Skin epidermis (tissue), 12 donors: ENCODE results near the gene PCGF3.
"Not testable (repeated sequence)": the region's sequence is repeated elsewhere in the genome, so short reads cannot be mapped to it uniquely, and the experiment has no call there.

Source experiments
- H3K27ac ChIP-seq, 21 experiments: fragments of 200-600 bp; sonication (generic) in 11 of 21; one replicate each; pipeline ENCODE4 v1.5.0; 2020; ENCODE audit warnings: mild to moderate bottlenecking in 3 of 21, inconsistent platforms in 2 of 21, moderate library complexity in 2 of 21
- H3K4me3 ChIP-seq, 7 experiments: fragments of 200-600 bp; sonication (generic) in 2 of 7; one replicate each; pipeline ENCODE4 v1.5.0; 2020; ENCODE audit warnings: inconsistent platforms in 2 of 7, mild to moderate bottlenecking in 2 of 7, moderate library complexity in 1 of 7

PCGF3 gene

DNA sequence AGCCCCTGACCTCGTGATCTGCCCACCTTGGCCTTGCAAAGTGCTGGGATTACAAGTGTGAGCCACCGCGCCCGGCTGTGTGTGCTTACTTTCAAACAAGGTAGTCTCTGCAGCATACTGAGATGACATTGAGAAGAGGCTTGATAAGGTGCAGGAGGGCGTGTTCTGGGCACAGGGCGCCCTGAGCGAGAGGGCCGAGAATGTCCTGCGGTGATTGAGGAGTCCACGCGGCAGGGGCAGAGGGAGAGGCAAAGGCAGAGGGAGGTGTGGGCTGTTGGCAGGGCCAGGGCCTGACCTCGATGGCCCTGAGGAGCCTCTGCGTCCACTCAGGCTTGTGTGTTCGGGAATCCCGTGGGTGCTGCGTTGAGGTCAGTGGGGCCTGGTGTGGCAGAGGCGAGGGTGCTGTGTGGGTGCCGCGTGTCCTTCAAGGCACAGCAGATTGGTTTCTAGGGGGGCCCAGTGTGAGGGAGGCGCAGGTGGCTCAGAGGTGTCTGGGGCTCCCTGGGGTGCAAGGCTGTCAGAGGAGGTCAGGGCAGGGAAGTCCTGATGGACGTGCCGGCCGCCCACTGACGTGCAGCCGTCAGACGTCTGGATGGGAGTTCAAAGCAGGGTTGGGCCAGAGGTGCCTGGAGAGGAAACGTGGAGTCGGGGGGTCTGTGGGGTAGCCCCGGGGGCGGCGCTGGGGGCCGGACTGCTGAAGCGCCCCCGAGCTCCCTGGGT lies 12.1 kb downstream of the PCGF3 start:
- Histone ChIP-seq H3K4me3 (no peak overlapping the region), H3K27ac (no peak overlapping the region)

DNA sequence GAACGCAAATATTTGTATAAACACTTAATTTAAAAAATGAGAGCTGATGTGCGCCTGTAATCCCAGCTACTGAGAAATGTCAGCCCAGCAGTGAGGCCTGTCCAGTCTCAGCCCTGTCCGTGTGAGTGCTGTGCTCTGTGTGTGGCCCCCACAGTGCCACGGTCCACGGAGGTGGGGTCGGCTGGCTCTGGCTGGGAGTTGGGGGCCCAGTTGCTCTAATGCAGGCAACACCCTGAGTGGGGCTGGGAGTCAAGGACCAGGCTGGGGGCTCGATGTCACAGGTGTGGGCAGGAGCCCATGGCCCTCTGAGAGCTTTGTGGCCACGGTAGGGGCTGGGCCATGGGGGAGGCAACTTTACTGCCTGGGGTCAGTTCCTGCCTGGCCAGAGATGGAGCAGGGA lies 12.8 kb downstream of the PCGF3 start:
- Histone ChIP-seq H3K27ac (no peak overlapping the region), H3K4me3 (no peak overlapping the region)

DNA sequence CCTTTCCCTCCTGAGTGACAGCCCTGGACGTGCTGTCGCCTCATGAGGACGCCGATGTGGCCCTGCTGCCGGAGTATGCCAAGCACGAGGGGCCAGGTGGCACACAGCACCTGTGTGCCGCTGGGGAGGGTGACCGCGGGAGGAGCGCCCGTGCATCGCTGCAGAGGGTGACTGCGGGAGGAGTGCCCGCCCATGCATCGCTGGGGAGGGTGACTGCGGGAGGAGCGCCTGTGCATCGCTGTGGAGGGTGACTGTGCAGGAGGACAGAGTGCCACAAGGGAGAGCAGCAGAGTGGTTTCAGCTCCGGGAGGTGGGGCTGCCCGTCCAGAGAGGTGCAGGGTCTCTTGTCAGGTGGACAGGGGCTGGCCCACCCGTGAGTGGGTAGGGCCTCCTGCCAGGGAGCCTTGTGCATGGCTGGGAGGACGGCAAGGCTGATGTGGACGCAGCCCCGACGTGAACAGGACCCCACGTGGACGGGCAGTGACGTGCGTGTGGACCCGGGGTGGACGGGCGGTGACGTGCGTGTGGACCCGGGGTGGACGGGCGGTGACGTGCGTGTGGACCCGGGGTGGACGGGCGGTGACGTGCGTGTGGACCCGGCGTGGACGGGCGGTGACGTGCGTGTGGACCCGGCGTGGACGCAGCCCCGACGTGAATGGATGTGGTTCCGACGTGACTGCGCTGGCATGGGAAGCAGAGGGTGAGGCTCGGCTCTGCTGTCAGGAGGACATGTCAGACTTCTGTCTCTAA lies 14.7 kb downstream of the PCGF3 start:
- no peak overlapping the region for H3K4me3 ChIP-seq
- peak overlapping the region in 16 of 21 experiments; percentile 2 to 84 (median 66) for H3K27ac ChIP-seq

DNA sequence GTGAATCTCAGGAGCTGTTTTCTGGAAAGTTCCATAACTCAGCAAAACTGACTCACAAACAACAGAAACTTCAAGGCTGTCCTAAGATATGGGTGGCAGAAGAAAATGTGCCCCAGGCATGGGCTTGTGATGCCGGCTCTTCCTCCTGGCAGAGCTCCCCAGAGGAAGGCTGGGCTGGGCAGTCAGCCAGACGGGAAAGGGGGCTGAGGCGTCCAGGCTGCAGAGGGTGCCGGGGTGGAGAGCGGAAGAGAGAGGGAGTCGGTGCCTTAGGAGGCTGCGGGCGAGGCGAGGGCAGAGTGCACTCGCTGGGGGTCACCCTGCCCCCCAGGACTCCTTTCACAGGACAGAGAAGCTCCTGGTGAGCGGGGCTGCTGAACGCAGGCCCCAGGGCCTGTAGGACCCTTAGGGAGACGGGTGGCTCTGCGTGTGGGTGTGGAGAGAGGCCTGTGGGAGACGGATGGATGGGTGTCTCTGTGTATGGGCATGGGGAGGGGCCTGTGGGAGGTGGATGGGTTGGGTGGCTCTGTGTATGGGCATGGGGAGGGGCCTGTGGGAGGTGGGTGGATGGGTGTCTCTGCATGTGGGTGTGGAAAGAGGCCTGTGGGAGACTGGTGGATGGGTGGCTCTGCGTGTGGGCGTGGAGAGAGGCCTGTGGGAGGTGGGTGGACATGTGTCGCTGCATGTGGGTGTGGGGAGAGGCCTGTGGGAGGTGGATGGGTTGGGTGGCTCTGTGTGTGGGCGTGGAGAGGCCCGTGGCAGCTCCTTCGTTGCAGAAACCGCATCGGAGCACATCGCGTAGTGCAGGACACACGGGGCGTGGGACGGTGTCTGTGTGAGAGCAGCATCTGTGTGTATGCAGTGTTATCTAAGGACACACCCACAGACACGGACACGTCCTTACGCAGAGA lies 15.9 kb downstream of the PCGF3 start:
- Histone ChIP-seq H3K4me3 (no peak overlapping the region), H3K27ac (peak overlapping the region in 16 of 21 experiments; percentile 2 to 84 (median 66))

DNA sequence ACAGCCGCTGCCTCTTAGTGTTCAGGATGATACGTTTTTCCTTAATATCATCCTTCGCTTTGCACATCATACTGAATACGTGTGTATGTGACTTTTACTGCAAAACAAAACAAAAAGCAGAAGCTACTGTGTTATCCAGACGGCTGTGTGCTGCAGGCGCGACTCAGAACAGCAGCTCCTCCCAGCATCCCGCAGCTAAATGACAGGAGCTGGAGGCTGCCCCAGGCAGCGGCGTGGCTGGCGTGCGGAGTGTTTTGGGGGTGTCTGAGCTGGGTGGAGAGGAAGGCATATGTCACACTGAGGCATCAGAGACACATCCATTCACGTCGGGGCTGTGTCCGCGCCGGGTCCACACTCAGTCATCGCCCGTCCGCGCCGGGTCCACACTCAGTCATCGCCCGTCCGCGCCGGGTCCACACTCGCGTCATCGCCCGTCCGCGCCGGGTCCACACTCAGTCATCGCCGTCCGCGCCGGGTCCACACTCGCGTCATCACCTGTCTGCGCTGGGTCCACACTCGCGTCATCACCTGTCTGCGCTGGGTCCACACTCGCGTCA lies 16.6 kb downstream of the PCGF3 start:
- peak overlapping the region in 3 of 21 experiments; percentile 50 to 74 (median 72) for H3K27ac ChIP-seq
- H3K4me3 ChIP-seq = no peak overlapping the region

DNA sequence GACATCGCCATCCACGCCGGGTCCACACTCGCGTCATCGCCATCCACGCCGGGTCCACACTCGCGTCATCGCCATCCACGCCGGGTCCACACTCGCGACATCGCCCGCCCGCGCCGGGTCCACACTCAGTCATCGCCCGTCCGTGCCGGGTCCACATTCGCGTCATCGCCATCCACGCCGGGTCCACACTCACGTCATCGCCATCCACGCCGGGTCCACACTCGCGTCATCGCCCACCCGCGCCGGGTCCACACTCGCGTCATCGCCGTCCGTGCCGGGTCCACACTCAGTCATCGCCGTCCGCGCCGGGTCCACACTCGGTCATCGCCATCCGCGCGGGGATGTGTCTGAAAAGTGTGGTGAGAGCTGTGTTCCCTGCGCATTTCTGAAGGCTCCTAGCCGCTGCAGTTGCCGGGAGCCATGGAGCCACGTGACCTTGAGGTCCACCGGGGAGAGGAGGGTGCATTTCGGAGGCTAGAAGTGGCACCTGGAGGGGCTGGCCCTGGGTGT lies 17.3 kb downstream of the PCGF3 start:
- Histone ChIP-seq H3K27ac (no peak overlapping the region), H3K4me3 (no peak overlapping the region)

DNA sequence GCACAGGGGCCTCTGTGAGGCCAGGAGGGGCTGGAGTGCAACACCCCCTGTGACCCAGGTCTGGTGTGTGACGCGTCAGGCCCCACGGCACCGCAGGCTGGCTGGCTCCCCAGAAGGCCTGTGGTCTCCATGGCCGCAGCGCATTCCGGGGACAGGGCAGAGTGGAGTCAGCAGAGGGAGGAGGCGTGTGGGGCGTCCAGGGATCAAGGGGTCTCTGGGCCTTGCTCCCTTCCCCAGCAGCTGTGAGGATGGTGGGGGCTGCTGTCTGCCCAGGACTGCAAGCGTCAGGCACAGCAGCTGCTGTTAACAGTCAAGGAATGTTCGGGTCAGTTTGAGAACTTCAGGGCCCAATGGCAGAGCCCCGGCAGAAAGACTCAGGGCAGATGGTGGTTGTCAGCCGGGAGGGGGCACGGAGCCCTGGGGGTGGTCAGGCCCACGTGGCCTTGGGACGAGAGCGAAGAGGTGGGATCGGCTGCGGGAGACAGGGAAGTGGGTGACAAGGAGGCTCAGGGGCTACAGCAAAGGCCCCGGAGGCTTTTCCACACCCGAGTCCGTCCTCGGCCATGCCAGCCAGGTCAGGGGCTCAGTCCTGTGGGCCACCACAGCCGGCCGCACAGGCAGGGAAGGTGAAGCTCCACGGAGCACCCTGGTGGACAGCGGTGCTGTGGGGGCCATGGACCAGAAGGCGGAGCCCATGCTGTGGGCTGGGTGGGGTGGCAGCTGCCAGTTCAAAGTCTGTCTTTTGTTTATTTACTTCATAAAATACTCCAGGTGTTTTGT lies 18.3 kb downstream of the PCGF3 start:
- Histone ChIP-seq H3K27ac (no peak overlapping the region), H3K4me3 (no peak overlapping the region)

DNA sequence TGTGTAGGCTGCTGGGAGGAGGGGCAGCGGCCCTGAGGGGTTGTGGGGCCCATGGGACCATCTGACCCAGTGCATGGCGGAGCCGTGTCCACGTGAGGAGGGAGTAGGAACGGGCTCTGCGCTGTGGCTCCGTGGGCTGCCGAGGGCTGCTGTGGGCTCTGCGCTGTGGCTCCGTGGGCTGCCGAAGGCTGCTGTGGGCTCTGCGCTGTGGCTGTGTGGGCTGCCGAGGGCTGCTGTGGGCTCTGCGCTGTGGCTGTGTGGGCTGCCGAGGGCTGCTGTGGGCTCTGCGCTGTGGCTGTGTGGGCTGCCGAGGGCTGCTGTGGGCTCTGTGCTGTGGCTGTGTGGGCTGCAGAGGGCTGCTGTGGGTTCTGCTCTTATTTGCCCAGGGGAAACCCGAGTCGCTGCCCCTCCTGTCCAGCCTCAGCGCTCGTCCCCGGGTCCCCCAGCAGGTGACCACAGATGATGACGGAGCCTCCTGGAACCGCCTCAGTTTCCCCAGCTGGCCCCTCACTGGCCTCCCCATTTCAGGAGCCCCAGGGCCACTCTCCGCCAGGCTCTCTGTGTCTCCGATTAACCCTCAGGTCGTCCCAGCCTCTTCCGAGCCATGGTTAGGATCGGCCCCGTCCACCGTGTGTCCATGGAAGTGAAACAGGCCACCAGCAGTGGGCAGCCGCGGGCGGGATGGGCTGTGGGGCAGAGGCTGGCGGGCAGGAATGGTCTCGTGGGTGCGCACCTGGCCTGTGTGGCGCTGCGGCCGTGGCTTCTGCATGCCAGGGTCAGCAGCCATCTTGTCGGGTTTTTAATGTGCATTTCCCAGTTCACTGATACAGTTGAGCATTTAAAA lies 20.0 kb downstream of the PCGF3 start:
- no peak overlapping the region for H3K4me3 ChIP-seq
- H3K27ac ChIP-seq = peak overlapping the region in 15 of 21 experiments; percentile 1 to 73 (median 35)

DNA sequence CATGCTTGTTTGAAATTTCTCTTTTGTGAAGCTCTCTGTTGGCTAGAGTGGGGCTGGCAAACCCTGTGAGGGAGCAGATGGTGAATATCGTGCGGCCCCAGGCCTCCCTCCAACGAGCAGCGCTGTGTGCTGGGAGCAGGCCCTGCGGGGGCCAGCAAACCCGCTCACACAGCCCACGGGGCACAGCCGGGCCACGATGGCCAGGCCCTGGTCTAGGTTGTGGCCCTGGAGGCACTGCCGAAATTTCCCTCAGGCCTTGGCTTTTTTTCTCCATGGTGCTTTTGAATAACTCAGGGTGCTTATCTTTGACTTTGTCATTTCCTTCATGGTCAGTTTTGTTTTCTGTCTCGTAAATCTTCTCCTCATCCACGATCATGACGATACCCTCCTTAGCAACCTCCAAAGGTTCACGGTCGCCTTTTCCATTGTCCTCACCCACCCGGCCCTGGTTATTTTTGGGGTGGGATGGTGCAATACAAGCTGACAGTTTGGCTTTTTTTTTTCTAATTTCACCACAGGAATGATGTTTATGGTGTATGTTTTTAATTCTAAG lies 20.7 kb downstream of the PCGF3 start:
- peak overlapping the region in 17 of 21 experiments; percentile 1 to 73 (median 35) for H3K27ac ChIP-seq
- no peak overlapping the region for H3K4me3 ChIP-seq

DNA sequence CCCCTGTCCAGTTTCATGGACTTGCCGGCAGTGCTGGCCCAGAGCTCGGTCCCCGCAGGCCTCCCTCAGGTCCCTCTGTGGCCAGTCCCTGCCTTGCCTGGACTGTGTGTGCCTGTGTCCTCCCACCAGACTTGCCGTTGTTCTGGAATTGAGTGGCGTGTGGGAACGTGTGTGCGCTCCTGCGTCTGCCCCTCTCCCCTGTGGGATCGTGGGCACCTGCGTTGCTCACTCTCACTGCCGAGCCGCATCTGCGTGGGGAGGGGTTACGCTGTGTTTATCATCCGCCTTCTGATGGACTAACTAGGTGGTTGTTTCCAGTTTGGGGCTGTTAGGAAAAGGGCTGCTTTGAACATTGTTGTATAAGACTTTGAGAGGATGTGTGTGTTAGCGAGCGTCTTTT lies 21.2 kb downstream of the PCGF3 start:
- Histone ChIP-seq H3K4me3 (no peak overlapping the region), H3K27ac (peak overlapping the region in 7 of 21 experiments; percentile 14 to 62 (median 34))

DNA sequence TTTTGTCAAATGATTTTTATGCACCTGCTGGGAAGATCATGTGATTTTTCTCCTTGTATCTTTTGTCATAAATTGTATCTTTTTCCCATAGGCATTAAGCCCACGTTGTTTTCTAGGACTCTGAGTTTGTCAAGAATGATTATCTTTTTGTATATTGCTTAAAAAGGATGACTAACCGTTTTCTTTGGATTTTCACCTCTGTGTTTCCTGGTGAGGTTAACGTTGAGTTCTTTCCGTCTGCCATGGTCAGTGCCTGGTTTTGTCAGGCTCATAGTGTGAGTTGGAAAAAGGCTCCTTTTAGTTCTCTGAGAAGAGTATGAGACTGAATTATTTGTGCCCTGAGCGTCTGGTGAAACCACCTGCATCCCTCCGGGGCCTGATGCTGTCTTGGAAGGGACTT lies 21.9 kb downstream of the PCGF3 start:
- Histone ChIP-seq H3K27ac (no peak overlapping the region), H3K4me3 (no peak overlapping the region)

DNA sequence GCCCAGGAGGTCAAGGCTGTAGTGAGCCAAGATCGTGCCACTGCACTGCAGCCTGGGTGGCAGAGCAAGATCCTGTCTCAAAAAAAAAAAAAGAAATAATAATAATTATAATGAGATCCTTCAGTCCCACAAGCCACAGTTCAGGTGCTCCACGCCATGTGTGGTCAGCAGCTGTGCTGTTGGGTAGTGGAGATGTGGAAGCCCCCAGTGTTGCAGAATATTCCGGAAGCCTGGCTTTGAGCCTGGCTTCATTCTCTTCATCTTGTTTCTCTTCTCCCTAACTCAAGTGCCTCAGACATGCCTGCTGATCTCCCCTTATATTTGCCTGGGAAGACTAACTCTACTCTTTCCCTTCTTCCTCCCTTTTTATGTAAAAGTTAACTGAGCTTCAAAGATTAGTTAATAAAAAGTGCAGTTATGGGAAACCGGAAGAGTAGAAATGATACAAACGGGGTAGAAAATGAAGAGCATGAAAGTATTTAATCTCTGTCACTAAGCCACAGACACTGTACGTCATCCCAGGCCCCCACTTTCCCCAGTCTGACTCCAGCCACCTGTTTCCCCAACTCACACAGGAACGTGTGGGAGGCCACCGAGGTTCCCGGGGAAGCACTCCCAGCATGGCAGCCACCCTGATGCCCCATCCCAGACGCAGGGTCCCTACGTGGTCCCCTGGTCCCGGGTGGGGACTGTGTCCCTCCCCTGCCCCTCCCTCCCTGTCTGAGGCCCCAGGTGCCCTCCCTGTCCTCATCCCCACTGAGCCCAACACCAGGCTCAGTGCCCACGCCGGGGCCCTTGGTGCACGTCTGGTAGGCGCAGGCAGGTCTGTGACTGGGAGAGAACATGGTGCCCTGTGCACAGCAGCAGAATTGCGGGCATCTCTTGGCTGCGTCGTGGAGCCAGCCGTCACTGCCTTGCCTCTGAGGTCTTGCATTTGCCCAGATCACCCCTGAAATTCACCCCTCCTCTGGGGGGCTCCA lies 24.0 kb downstream of the PCGF3 start:
- Histone ChIP-seq H3K27ac (no peak overlapping the region), H3K4me3 (no peak overlapping the region)

DNA sequence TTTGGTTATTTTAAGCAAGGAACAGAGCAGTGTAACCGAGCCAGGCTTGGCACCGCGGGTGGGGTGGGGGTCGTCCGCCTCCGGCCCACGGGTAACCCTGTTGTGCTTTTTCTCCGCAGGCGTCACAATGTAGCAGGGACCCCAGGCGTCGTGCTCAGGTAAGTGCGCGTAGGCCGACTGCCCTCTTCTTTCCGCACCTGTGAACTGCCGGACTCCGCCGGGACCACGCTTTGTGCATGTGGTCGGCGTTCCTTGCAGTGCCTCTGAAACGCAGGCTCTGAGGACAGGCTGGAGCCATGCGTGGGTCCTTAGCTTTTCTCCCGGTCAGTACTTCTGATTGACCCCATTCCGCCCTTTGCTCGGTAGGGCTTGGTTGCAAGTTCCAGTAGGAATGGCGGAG lies 24.9 kb downstream of the PCGF3 start:
- H3K4me3 ChIP-seq = no peak overlapping the region
- H3K27ac ChIP-seq = no peak overlapping the region

DNA sequence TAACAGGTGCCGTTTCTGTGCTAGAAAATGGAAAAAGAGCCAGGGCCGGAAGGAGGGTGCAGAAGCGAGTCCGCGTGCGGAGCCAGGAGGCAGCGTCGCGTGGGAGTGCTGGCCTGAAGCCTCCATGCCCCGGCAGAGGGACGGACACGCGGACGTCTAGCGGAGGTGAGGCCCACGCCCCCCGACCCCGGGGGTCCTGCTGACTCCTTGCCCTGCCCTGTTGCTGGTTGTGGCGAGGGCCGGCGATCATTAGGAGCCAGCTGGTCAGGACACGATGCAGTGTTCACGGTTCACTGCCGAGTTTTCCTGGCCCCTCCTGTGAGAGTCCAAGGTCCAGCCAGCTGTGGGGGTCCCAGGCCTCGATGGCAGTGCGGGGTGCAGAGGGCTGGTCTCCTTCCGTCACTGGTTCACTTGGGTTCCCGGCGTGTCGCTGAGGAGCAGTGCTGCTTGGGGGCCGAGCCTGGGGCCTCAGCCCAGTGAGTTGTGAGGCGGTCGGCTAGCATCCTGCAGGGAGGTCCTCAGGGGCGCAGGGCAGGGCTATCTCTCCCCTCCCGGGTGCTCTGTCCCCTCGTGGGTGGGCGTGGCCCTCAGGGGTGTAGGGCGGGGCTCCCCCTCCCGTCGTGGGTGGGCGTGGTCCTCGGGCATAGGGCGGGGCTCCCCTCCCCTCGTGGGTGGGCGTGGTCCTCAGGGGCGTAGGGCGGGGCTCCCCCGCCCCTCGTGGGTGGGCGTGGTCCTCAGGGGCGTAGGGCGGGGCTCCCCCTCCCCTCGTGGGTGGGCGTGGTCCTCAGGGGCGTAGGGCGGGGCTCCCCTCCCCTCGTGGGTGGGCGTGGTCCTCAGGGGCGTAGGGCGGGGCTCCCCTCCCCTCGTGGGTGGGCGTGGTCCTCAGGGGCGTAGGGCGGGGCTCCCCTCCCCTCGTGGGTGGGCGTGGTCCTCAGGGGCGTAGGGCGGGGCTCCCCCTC lies 25.6 kb downstream of the PCGF3 start:
- H3K27ac ChIP-seq, H3K4me3 ChIP-seq: not testable (repeated sequence)

DNA sequence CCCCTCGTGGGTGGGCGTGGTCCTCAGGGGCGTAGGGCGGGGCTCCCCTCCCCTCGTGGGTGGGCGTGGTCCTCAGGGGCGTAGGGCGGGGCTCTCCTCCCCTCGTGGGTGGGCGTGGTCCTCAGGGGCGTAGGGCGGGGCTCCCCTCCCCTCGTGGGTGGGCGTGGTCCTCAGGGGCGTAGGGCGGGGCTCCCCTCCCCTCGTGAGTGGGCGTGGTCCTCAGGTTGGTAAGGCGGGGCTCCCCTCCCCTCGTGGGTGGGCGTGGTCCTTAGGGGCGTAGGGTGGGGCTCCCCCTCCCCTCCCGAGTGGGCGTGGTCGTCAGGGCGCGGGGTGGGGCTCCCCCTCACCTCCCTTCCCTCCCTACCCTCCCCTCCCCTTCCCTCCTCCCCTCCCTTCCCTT lies 26.3 kb downstream of the PCGF3 start:
- H3K4me3 ChIP-seq, H3K27ac ChIP-seq: not testable (repeated sequence)

DNA sequence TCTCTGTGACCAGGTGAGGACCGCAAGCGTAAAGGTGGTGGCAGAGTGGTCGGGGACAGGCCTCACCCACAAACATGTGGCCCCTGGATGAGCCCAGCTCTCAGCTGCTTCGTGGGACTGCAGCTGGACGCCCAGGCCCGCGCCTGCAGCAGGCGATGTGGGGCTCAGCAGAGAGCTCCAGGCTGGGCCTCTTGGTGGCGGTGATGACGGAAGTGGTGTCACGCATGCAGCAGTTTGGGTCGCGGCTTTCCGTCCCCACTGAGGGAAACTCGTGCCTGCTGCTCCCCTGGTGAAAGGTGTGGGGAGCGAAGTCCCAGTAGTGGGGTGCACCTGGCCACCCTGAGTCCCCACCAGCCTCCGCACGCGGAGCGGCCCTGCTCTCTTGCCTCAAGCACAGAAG lies 26.9 kb downstream of the PCGF3 start:
- Histone ChIP-seq H3K4me3 (no peak overlapping the region), H3K27ac (no peak overlapping the region)
